Stomach smooth muscle (tissue), 2 donors: ENCODE results near the gene OR2B6.

Experiments used
- H3K27ac ChIP-seq: one replicate; pipeline ENCODE4 v1.7.0; 2013; ENCODE audit warnings: mild to moderate bottlenecking, low read length, inconsistent platforms
- H3K27me3 ChIP-seq, 2 donors: one replicate each; pipeline ENCODE4 v1.7.0; 2013; ENCODE audit warnings: low read length in 2 of 2; ENCODE audit not compliant: insufficient read depth in 2 of 2, control insufficient read depth in 1 of 2
- H3K36me3 ChIP-seq, 2 donors: one replicate each; pipeline ENCODE4 v1.7.0; 2013; ENCODE audit warnings: low read length in 2 of 2; ENCODE audit not compliant: control insufficient read depth in 2 of 2, insufficient read depth in 2 of 2
- H3K4me1 ChIP-seq: one replicate; pipeline ENCODE4 v1.7.0; 2013; ENCODE audit warnings: low read length; ENCODE audit not compliant: control insufficient read depth, insufficient read depth
- H3K4me3 ChIP-seq, 2 donors: one replicate each; pipeline ENCODE4 v1.7.0; 2013; ENCODE audit warnings: low read length in 2 of 2
- H3K9ac ChIP-seq, 2 donors: one replicate each; pipeline ENCODE4 v1.7.0; 2013; ENCODE audit warnings: low read length in 2 of 2, mild to moderate bottlenecking in 1 of 2
- H3K9me3 ChIP-seq, 2 donors: one replicate each; pipeline ENCODE4 v1.7.0; 2013; ENCODE audit warnings: low read length in 2 of 2; ENCODE audit not compliant: control insufficient read depth in 2 of 2
- donor health status: healthy.
- donor health status: Pancreatic carcinoma.

Gene OR2B6

DNA sequence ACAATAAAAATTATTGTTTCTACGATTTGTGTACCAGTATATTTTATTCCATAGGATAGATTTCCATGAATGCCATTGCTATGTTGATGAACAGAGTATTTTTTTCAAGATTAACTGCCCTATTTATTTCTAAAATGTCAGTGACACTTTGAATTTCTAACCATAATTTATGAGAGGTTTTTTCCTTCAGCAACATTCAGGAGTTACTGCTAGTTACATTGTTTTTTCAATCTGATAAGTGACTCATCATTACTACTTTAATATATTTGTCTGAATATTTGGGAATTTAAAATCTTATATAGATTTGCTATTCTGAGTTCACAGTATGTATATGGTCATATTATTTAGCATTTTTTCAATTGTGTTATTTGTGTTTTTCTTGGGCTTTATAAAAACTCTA lies 6.0 kb upstream of the OR2B6 start:
- H3K36me3 ChIP-seq, result no peaks in the 10 kb centered on the region
- no peak overlapping the region for H3K4me3 ChIP-seq
- H3K9ac ChIP-seq, result no peak overlapping the region
- no peaks in the 10 kb centered on the region for H3K9me3 ChIP-seq
- H3K4me1 ChIP-seq, result no peaks in the 10 kb centered on the region
- no peak overlapping the region for H3K27ac ChIP-seq
- peaks cover 0 to 2% of the 10 kb centered on the region in 2 donors for H3K27me3 ChIP-seq

DNA sequence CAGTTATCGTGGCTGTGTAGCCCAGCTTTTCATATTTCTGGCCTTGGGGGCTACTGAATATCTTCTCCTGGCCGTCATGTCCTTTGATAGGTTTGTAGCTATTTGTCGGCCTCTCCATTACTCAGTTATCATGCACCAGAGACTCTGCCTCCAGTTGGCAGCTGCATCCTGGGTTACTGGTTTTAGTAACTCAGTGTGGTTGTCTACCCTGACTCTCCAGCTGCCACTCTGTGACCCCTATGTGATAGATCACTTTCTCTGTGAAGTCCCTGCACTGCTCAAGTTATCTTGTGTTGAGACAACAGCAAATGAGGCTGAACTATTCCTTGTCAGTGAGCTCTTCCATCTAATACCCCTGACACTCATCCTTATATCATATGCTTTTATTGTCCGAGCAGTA lies 475 bp downstream of the OR2B6 start:
- Histone ChIP-seq H3K9me3 (no peaks in the 10 kb centered on the region), H3K27me3 (no peaks in the 10 kb centered on the region)

DNA sequence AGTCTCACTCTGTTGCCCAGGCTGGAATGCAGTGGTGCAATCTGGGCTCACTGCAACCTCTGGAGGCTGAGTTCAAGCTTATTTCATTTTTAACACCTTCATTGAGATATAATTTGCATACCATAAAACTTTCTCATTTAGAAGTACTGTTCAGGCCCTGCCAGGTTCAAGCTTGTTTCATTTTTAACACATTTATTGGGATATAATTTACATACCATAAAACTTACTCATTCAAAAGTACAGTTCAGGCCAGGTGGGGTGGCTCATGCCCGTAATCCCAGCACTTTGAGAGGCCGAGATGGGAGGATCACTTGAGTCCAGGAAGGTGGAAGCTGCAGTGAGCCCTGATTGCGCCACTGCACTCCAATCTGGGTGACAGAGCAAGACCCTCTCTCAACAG lies 5.5 kb downstream of the OR2B6 start:
- H3K27me3 ChIP-seq, result no peaks in the 10 kb centered on the region
- no peaks in the 10 kb centered on the region for H3K36me3 ChIP-seq
- H3K27ac ChIP-seq, result no peak overlapping the region
- no peak overlapping the region for H3K9ac ChIP-seq
- H3K4me1 ChIP-seq, result no peaks in the 10 kb centered on the region
- peaks cover 0 to 4% of the 10 kb centered on the region in 2 donors for H3K9me3 ChIP-seq
- H3K4me3 ChIP-seq, result no peak overlapping the region

More for the DNA sequence above, 475 bp downstream of the OR2B6 start:
- H3K4me1 ChIP-seq, result no peaks in the 10 kb centered on the region
- no peak overlapping the region for H3K27ac ChIP-seq
- H3K4me3 ChIP-seq, result no peak overlapping the region
- H3K36me3 ChIP-seq, result no peaks in the 10 kb centered on the region
- H3K9ac ChIP-seq, result no peak overlapping the region

DNA sequence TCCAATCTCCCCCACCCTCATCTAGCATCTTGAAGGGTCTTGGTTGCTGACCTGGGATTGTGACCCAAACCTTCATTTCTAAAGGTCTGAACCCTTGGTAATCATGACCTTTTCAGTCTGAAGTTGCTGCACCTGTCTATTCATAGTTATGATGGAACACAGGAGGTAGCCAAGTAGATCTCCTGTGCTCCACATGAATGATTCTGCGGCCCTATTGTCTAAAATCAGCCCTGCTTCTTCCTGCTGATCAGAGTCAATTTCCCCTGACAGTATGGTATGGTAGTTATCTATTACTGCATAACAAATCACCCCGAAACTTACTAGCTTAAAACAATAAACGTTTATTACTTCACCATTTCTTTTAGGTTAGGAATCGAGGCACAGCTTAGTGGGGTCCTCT lies 9.0 kb downstream of the OR2B6 start:
- no peak overlapping the region for H3K27ac ChIP-seq
- H3K9ac ChIP-seq, result no peak overlapping the region
- no peaks in the 10 kb centered on the region for H3K4me1 ChIP-seq
- H3K36me3 ChIP-seq, result no peaks in the 10 kb centered on the region
- H3K27me3 ChIP-seq, result no peaks in the 10 kb centered on the region
- peaks cover 0 to 4% of the 10 kb centered on the region in 2 donors for H3K9me3 ChIP-seq
- no peak overlapping the region for H3K4me3 ChIP-seq

DNA sequence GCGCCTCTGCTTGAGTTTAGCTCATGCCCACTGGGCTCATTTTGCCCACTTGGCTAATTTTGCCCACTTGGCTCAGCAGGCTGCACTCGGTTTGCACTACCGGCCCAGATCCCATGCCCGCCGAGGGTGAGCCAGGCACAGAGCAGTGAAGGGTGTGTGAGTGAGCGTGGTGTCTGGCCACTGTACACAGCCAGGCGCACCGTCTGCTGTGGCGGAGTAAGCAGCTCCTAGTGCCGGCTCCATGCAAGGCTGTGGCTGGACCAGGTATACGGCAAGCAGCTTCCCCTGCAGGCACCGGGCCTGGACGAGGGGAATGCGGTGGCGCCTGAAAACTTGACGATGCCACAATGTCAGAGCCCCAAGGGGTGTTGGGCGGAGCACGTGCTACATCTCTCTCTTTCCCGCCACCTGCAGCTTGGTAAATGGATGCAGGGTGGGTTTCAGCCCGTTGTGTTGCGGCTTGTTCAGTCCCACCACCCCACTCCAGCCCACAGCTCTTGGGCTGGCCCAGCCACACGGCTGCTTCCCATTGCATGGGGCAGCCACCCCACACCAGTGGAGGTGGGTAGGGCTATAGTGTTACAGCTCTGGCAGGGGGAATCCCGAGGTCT lies 9.9 kb downstream of the OR2B6 start:
- no peaks in the 10 kb centered on the region for H3K27me3 ChIP-seq
- peaks cover 0 to 4% of the 10 kb centered on the region in 2 donors for H3K9me3 ChIP-seq
- no peak overlapping the region for H3K4me3 ChIP-seq
- H3K36me3 ChIP-seq, result no peaks in the 10 kb centered on the region
- no peaks in the 10 kb centered on the region for H3K4me1 ChIP-seq
- no peak overlapping the region for H3K9ac ChIP-seq
- no peak overlapping the region for H3K27ac ChIP-seq

DNA sequence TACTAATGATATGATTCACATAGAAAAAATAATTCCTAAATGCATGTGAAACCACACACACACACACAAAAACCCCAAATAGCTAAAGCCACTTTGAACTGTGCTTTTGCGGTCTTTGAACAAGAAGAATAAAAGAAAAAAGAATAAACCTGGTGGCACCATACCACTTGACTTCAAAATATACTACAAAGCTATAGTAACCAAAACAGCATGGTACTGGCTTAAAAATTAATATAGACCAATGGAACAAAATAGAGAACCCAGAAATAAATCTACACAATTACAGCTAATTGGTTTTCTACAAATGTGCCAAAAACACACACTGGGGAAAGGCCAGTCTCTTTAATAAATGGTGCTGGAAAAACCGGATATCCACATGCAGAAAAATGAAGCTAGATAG lies 13.4 kb downstream of the OR2B6 start:
- H3K9me3 ChIP-seq, result peaks cover 0 to 4% of the 10 kb centered on the region in 2 donors
- no peak overlapping the region for H3K4me3 ChIP-seq
- H3K27me3 ChIP-seq, result no peaks in the 10 kb centered on the region
- no peaks in the 10 kb centered on the region for H3K4me1 ChIP-seq
- H3K27ac ChIP-seq, result no peak overlapping the region
- H3K9ac ChIP-seq, result no peak overlapping the region
- H3K36me3 ChIP-seq, result no peaks in the 10 kb centered on the region

DNA sequence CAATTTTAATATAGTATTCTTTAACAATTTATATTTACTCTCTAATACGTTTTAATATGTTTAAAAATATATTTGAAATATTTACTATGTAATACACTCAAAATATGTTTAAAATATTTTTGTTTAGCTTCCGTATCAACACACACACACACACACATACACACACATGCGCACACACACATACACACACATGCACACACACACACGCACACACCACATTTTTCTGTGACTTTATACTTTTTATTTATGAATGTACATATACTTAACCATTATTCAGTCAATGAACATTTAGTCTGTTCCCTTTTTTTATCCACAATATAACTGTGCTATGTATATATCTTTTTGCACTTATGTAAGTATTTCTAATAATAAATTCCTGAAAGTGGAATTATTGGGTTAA lies 15.7 kb downstream of the OR2B6 start:
- H3K4me3 ChIP-seq, result no peak overlapping the region
- H3K27me3 ChIP-seq, result peaks cover 0 to 4% of the 10 kb centered on the region in 2 donors
- H3K9ac ChIP-seq, result no peak overlapping the region
- H3K36me3 ChIP-seq, result no peaks in the 10 kb centered on the region
- no peaks in the 10 kb centered on the region for H3K9me3 ChIP-seq
- H3K27ac ChIP-seq, result no peak overlapping the region
- no peaks in the 10 kb centered on the region for H3K4me1 ChIP-seq

DNA sequence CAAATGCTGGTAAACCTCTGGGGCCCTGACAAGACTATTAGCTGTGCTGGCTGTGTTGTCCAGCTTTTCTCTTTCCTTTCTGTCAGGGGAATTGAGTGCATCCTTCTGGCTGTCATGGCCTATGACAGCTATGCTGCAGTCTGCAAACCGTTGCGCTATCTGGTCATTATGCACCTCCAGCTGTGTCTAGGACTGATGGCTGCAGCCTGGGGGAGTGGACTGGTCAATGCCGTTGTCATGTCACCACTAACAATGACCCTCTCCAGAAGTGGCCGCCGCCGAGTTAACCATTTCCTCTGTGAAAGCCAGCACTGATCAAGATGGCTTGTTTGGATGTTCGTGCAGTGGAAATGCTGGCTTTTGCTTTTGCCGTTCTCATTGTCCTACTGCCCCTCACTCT lies 20.3 kb downstream of the OR2B6 start:
- Histone ChIP-seq H3K27ac (no peak overlapping the region), H3K4me3 (no peak overlapping the region)

DNA sequence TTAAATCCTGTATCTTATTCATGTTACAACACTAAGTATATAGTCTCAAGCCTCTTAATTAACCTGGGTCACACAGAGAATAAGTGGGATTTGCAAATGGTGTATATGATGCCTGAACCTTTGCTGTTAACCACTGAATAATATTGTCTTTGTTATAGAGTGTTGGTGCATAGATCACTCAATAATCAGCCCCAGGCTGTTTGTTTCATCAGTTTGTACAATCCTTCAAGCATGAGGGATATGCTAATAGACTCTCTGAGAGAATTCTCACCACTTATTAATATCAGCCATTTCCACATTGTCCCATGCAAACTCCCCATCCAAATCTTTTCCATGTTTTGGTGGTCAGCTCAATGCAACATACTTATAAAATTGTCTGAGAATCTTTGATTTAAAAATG lies 21.7 kb downstream of the OR2B6 start:
- H3K36me3 ChIP-seq, result no peaks in the 10 kb centered on the region
- no peaks in the 10 kb centered on the region for H3K9me3 ChIP-seq
- no peak overlapping the region for H3K4me3 ChIP-seq
- H3K9ac ChIP-seq, result no peak overlapping the region
- no peaks in the 10 kb centered on the region for H3K4me1 ChIP-seq
- peaks cover 0 to 4% of the 10 kb centered on the region in 2 donors for H3K27me3 ChIP-seq
- H3K27ac ChIP-seq, result no peak overlapping the region

More for the DNA sequence above, 20.3 kb downstream of the OR2B6 start:
- no peak overlapping the region for H3K9ac ChIP-seq
- H3K4me1 ChIP-seq, result no peaks in the 10 kb centered on the region
- peaks cover 0 to 4% of the 10 kb centered on the region in 2 donors for H3K27me3 ChIP-seq
- no peaks in the 10 kb centered on the region for H3K9me3 ChIP-seq
- no peaks in the 10 kb centered on the region for H3K36me3 ChIP-seq

DNA sequence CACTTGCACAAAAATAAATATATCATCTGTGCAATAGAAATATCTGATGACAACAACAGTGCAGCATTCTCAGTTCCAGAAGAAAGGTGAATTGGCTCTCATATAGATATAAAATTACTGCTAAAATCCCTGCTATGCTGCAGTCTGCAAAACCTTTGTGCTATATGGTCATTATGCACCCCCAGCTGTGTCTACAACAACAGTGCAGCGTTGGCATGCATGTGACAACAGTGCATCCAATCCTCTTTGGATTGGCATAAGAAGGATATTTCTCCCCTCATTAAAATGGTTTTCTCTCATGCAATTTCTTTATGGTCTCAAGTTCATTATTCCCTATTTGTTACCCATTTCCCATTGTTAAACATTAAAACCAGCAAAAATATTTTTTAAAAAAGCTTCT lies 23.1 kb downstream of the OR2B6 start:
- Histone ChIP-seq H3K9me3 (no peaks in the 10 kb centered on the region), H3K4me3 (no peak overlapping the region), H3K27me3 (peaks cover 0 to 4% of the 10 kb centered on the region in 2 donors), H3K27ac (no peak overlapping the region), H3K9ac (no peak overlapping the region), H3K4me1 (no peaks in the 10 kb centered on the region), H3K36me3 (no peaks in the 10 kb centered on the region)

DNA sequence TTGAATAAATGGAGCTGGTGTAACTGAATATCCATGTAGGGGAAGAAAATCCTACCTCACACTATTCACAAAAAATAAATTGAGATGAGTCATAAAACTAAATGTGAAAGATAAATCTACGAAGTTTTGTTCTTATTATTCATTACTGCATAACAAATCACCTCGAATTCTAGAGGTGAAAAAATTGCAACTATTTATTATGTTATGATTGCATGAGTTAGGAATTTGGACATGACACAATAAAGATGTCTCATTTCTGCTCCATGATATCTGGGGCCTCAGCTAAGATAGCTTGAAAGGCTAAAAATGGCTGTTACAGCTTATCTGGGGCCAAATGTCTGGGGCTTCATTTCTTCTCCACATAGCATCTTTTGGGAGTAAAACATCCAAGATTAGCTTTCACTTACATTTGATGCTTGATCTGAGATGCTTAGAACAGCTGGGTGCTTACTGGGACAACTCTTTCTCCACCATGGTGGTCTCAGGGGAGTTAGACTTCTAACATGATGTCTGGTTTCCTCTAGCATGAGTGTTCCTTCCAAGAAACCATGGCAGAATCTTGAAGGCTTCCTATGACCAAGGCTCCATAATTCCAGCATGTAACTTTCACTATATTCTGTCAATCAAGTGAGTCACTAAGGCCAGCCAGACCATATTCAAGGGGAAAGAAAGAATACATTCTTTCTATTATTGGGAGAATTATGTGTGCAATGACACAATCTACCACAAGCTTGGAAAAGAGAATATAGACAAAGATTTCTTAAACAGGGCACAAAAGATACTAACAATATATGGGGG lies 30.1 kb downstream of the OR2B6 start:
- H3K9ac ChIP-seq, result no peak overlapping the region
- H3K4me1 ChIP-seq, result no peaks in the 10 kb centered on the region
- H3K27ac ChIP-seq, result no peak overlapping the region
- H3K27me3 ChIP-seq, result no peaks in the 10 kb centered on the region
- H3K4me3 ChIP-seq, result no peak overlapping the region
- H3K9me3 ChIP-seq, result no peaks in the 10 kb centered on the region
- no peaks in the 10 kb centered on the region for H3K36me3 ChIP-seq
